Amniotic epithelial cell (primary cell): ENCODE measurements around the gene ANO6.
A peak's percentile ranks its signal among the peaks of the same experiment; 100 is the strongest.

Experiments
- DNase-seq: peaks from one replicate; pipeline ENCODE4 v3.0.0-alpha.2; 2010; ENCODE audit warnings: low read depth

The ANO6 gene

GRCh38 chr12:45406988-45407850 lies 191.3 kb downstream of the ANO6 start:
- DNase-seq = peak; percentile 68

GRCh38 chr12:45407981-45408728 lies 192.3 kb downstream of the ANO6 start:
- DNase-seq = no peak

- DNase-seq = no peak
These were observed 192.8 kb downstream of the ANO6 start for GRCh38 chr12:45408729-45409114.

GRCh38 chr12:45409966-45410365 lies 194.1 kb downstream of the ANO6 start:
- DNase-seq = peak; percentile 54

GRCh38 chr12:45411626-45412025 lies 195.7 kb downstream of the ANO6 start:
- DNase-seq = no peak

GRCh38 chr12:45415393-45415817 lies 199.5 kb downstream of the ANO6 start:
- peak; percentile 97 for DNase-seq

GRCh38 chr12:45416126-45416525 lies 200.2 kb downstream of the ANO6 start:
- DNase-seq = peak; percentile 32

GRCh38 chr12:45418520-45418919 lies 202.6 kb downstream of the ANO6 start:
- DNase-seq = no peak

- DNase-seq = no peak
These were observed 203.5 kb downstream of the ANO6 start for GRCh38 chr12:45419317-45419814.

GRCh38 chr12:45421736-45422135 lies 205.8 kb downstream of the ANO6 start:
- DNase-seq = no peak

- no peak for DNase-seq
These were observed 208.0 kb downstream of the ANO6 start for GRCh38 chr12:45423931-45424330.

GRCh38 chr12:45425426-45425825 lies 209.5 kb downstream of the ANO6 start:
- peak; percentile 34 for DNase-seq

- no peak for DNase-seq
These were observed 210.4 kb downstream of the ANO6 start for GRCh38 chr12:45426294-45426693.

- DNase-seq = no peak
These were observed 211.1 kb downstream of the ANO6 start for GRCh38 chr12:45427042-45427441.

GRCh38 chr12:45429831-45430230 lies 213.9 kb downstream of the ANO6 start:
- DNase-seq = no peak

GRCh38 chr12:45431126-45431525 lies 215.2 kb downstream of the ANO6 start:
- DNase-seq = no peak

- no peak for DNase-seq
These were observed 216.8 kb downstream of the ANO6 start for GRCh38 chr12:45432710-45433109.

- DNase-seq = no peak
These were observed 217.6 kb downstream of the ANO6 start for GRCh38 chr12:45433441-45433868.

GRCh38 chr12:45434094-45434493 lies 218.2 kb downstream of the ANO6 start:
- DNase-seq = no peak

- DNase-seq = no peak
These were observed 220.2 kb downstream of the ANO6 start for GRCh38 chr12:45435945-45436710.

GRCh38 chr12:45439039-45439438 lies 223.1 kb downstream of the ANO6 start:
- no peak for DNase-seq

GRCh38 chr12:45446013-45446412 lies 230.1 kb downstream of the ANO6 start:
- DNase-seq = no peak
